ENCODE results near the gene SLC39A6.

The SLC39A6 gene

GRCh38 chr18:36104749-36105148 is 24.4 kb downstream of the SLC39A6 start:
- Histone ChIP-seq H3K27me3 (ENCODE audit: insufficient read depth, low read length, poor library complexity, severe bottlenecking) (no peaks in the 10 kb centered on the region), H3F3A (ENCODE audit: low read depth) (no peaks in the 10 kb centered on the region), H3K9me2 (replicated peaks; ENCODE audit: low read depth, low read length) (no peaks in the 10 kb centered on the region), H3K9me3 (ENCODE audit: insufficient read depth, low read depth, low read length) (peaks cover 7% of the 10 kb centered on the region; the same call in 1 of the 2 replicates), H4K20me1 (ENCODE audit: insufficient read depth, low read length, poor library complexity, severe bottlenecking) (no peaks in the 10 kb centered on the region), H3K4me1 (ENCODE audit: insufficient read depth, low read length, poor library complexity, severe bottlenecking) (no peaks in the 10 kb centered on the region), H3K4me3 (ENCODE audit: low read length, poor library complexity, severe bottlenecking) (no peak overlapping the region), H3K79me2 (ENCODE audit: insufficient read depth, low read length) (no peaks in the 10 kb centered on the region), H3K4me2 (ENCODE audit: low read depth, low read length, poor library complexity, severe bottlenecking) (no peak overlapping the region), H3K9ac (ENCODE audit: low read depth, low read length, poor library complexity, severe bottlenecking) (no peak overlapping the region), H2AFZ (ENCODE audit: low read length) (no peak overlapping the region), H3K36me3 (ENCODE audit: insufficient read depth, low read length) (peaks cover 15% of the 10 kb centered on the region; the same call in 1 of the 2 replicates)
- no peak for TF ChIP-seq EZH2phosphoT487 (IDR thresholded peaks at IDR 0.05; ENCODE audit: borderline replicate concordance)
- TF ChIP-seq CTCF (conservative IDR thresholded peaks at IDR 0.05; ENCODE audit: low read length), result no peak

- H3K27me3 ChIP-seq (ENCODE audit: insufficient read depth, low read length, poor library complexity, severe bottlenecking), result no peaks in the 10 kb centered on the region
- H2AFZ ChIP-seq (ENCODE audit: low read length), result no peak overlapping the region
- H3K4me2 ChIP-seq (ENCODE audit: low read depth, low read length, poor library complexity, severe bottlenecking), result no peak overlapping the region
- H3F3A ChIP-seq (ENCODE audit: low read depth), result no peaks in the 10 kb centered on the region
- H3K4me3 ChIP-seq (ENCODE audit: low read length, poor library complexity, severe bottlenecking), result no peak overlapping the region
- no peaks in the 10 kb centered on the region for H4K20me1 ChIP-seq (ENCODE audit: insufficient read depth, low read length, poor library complexity, severe bottlenecking)
- no peaks in the 10 kb centered on the region for H3K36me3 ChIP-seq (ENCODE audit: insufficient read depth, low read length)
- H3K9me3 ChIP-seq (ENCODE audit: insufficient read depth, low read depth, low read length), result peaks cover 7% of the 10 kb centered on the region; the same call in 1 of the 2 replicates
- no peak for TF ChIP-seq CTCF (conservative IDR thresholded peaks at IDR 0.05; ENCODE audit: low read length)
- no peak for TF ChIP-seq EZH2phosphoT487 (IDR thresholded peaks at IDR 0.05; ENCODE audit: borderline replicate concordance)
- no peaks in the 10 kb centered on the region for H3K9me2 ChIP-seq (replicated peaks; ENCODE audit: low read depth, low read length)
- no peak overlapping the region for H3K9ac ChIP-seq (ENCODE audit: low read depth, low read length, poor library complexity, severe bottlenecking)
- no peaks in the 10 kb centered on the region for H3K4me1 ChIP-seq (ENCODE audit: insufficient read depth, low read length, poor library complexity, severe bottlenecking)
- H3K79me2 ChIP-seq (ENCODE audit: insufficient read depth, low read length), result no peaks in the 10 kb centered on the region
These were observed 27.2 kb downstream of the SLC39A6 start for GRCh38 chr18:36101943-36102342.

GRCh38 chr18:36099311-36099710 is 29.8 kb downstream of the SLC39A6 start:
- Histone ChIP-seq H3F3A (ENCODE audit: low read depth) (no peaks in the 10 kb centered on the region), H3K9me3 (ENCODE audit: insufficient read depth, low read depth, low read length) (peaks cover 7% of the 10 kb centered on the region; the same call in 1 of the 2 replicates), H3K9me2 (replicated peaks; ENCODE audit: low read depth, low read length) (no peaks in the 10 kb centered on the region), H3K9ac (ENCODE audit: low read depth, low read length, poor library complexity, severe bottlenecking) (no peak overlapping the region), H3K4me2 (ENCODE audit: low read depth, low read length, poor library complexity, severe bottlenecking) (no peak overlapping the region), H4K20me1 (ENCODE audit: insufficient read depth, low read length, poor library complexity, severe bottlenecking) (no peaks in the 10 kb centered on the region), H3K4me1 (ENCODE audit: insufficient read depth, low read length, poor library complexity, severe bottlenecking) (no peaks in the 10 kb centered on the region), H2AFZ (ENCODE audit: low read length) (no peak overlapping the region; the same call in 1 of the 2 replicates), H3K4me3 (ENCODE audit: low read length, poor library complexity, severe bottlenecking) (no peak overlapping the region), H3K79me2 (ENCODE audit: insufficient read depth, low read length) (no peaks in the 10 kb centered on the region), H3K36me3 (ENCODE audit: insufficient read depth, low read length) (no peaks in the 10 kb centered on the region), H3K27me3 (ENCODE audit: insufficient read depth, low read length, poor library complexity, severe bottlenecking) (no peaks in the 10 kb centered on the region)
- TF ChIP-seq CTCF (conservative IDR thresholded peaks at IDR 0.05; ENCODE audit: low read length) (no peak), EZH2phosphoT487 (IDR thresholded peaks at IDR 0.05; ENCODE audit: borderline replicate concordance) (no peak)

All from Loucy (cell line).